Measurements from ENCODE around the gene PRKAA2.

Gene PRKAA2

GRCh38 chr1:56728964-56729363 lies 83.8 kb downstream of the PRKAA2 start (continued):
- TF ChIP-seq ZBTB21 (tag by site-specific recombination; IDR thresholded peaks at IDR 0.05), result no peak
- no peak for TF ChIP-seq ZNF600 (tag by site-specific recombination; IDR thresholded peaks at IDR 0.05)
- TF ChIP-seq ZNF645 (tag by site-specific recombination; IDR thresholded peaks at IDR 0.05), result no peak
- TF ChIP-seq ZFP69B (tag by site-specific recombination; IDR thresholded peaks at IDR 0.05), result no peak
- TF ChIP-seq KLF10 (tag by site-specific recombination; IDR thresholded peaks at IDR 0.05), result no peak
- TF ChIP-seq ZNF398 (tag by site-specific recombination; IDR thresholded peaks at IDR 0.05), result no peak

- Histone ChIP-seq H3K4me3 (ENCODE audit: low read depth, low read length) (no peak overlapping the region), H3K4me1 (ENCODE audit: control insufficient read depth, insufficient read depth, low read length) (no peaks in the 10 kb centered on the region), H3K27ac (ENCODE audit: extremely low read depth, low read depth, low read length) (no peak overlapping the region), H3K36me3 (ENCODE audit: control insufficient read depth in 2 of 2, insufficient read depth in 1 of 2, low read length in 2 of 2) (no peaks in the 10 kb centered on the region), H3K9me3 (ENCODE audit: control insufficient read depth, insufficient read depth, low read depth, low read length) (no peaks in the 10 kb centered on the region)
- ChIA-PET CTCF (interaction anchor here (0.7 kb wide), 1 partner anchor 58 kb away, joined by 3 read pairs; no protein-coding TSS in a partner anchor), POLR2A (no interaction called here)
- TF ChIP-seq ZNF629 (tag by site-specific recombination; IDR thresholded peaks at IDR 0.05) (no peak), PBX3 (CRISPR knock-in tag; IDR thresholded peaks at IDR 0.05) (no peak), ELK4 (IDR thresholded peaks at IDR 0.05; ENCODE audit: borderline replicate concordance, low read depth, low read length) (0 out of 2 replicates have a peak, but pooled peaks have one; percentile 32), ZNF621 (tag by site-specific recombination; IDR thresholded peaks at IDR 0.05) (no peak)
These were observed 100.1 kb downstream of the PRKAA2 start for GRCh38 chr1:56745231-56745630.

DNA sequence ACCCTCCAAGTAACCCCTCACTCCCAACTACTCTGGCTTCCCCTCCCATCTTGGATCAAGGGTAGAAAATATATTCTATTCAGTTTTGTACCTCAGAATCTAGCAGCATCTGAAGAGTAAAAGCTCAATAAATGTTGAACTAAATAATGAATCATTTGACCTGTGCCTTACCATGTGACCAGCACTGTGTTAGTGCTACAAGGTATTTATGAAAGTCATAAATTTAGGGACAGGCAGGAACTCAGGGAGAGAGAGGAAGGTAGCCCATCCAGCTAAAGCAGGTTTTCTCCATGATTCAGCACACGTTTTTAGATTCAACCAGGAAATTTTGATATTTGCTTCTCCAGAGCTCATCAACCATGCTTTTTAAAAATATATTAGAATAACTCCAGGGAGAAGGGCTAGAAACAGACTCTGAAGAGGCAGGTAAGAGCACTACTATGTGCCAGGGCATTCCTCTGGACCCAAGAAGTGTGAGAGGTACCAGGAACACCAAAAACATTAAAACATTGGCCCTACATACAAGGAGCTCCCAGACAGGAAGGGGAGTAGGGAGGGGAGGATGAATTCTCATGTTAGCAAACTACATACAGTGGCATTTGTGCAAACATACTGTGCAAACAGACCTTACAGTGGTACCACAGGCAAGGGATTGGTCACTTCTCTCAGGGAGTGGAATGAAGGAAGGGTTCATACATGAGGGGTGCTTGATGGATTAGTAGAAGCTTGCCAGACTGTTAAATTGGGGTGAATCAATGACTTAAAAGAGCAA lies 109.8 kb downstream of the PRKAA2 start:
- Histone ChIP-seq H3K36me3 (ENCODE audit: control insufficient read depth in 2 of 2, insufficient read depth in 1 of 2, low read length in 2 of 2) (no peaks in the 10 kb centered on the region), H3K4me3 (ENCODE audit: low read depth, low read length) (no peak overlapping the region), H3K4me1 (ENCODE audit: control insufficient read depth, insufficient read depth, low read length) (no peaks in the 10 kb centered on the region), H3K27ac (ENCODE audit: extremely low read depth, low read depth, low read length) (no peak overlapping the region), H3K9me3 (ENCODE audit: control insufficient read depth, insufficient read depth, low read depth, low read length) (no peaks in the 10 kb centered on the region)
- ChIA-PET CTCF (interaction anchor here (0.6 kb wide), 1 partner anchor 66 kb away, joined by 4 read pairs; no protein-coding TSS in a partner anchor), POLR2A (no interaction called here)
- TF ChIP-seq, protein P1, sequence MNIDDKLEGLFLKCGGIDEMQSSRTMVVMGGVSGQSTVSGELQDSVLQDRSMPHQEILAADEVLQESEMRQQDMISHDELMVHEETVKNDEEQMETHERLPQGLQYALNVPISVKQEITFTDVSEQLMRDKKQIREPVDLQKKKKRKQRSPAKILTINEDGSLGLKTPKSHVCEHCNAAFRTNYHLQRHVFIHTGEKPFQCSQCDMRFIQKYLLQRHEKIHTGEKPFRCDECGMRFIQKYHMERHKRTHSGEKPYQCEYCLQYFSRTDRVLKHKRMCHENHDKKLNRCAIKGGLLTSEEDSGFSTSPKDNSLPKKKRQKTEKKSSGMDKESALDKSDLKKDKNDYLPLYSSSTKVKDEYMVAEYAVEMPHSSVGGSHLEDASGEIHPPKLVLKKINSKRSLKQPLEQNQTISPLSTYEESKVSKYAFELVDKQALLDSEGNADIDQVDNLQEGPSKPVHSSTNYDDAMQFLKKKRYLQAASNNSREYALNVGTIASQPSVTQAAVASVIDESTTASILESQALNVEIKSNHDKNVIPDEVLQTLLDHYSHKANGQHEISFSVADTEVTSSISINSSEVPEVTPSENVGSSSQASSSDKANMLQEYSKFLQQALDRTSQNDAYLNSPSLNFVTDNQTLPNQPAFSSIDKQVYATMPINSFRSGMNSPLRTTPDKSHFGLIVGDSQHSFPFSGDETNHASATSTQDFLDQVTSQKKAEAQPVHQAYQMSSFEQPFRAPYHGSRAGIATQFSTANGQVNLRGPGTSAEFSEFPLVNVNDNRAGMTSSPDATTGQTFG (tag by site-specific recombination; IDR thresholded peaks at IDR 0.05; ENCODE audit: borderline replicate concordance), result no peak
- no peak for TF ChIP-seq ZNF133 (tag by site-specific recombination; IDR thresholded peaks at IDR 0.05)
- TF ChIP-seq ELK4 (IDR thresholded peaks at IDR 0.05; ENCODE audit: borderline replicate concordance, low read depth, low read length), result no peak
- no peak for TF ChIP-seq WT1 (tag by site-specific recombination; IDR thresholded peaks at IDR 0.05)
- no peak for TF ChIP-seq ZNF837 (tag by site-specific recombination; IDR thresholded peaks at IDR 0.05)
- no peak for TF ChIP-seq ZNF624 (tag by site-specific recombination; IDR thresholded peaks at IDR 0.05)
- no peak for TF ChIP-seq ZNF707 (tag by site-specific recombination; IDR thresholded peaks at IDR 0.05)
- TF ChIP-seq TRIM28 (IDR thresholded peaks at IDR 0.05; ENCODE audit: borderline replicate concordance, low read length), result no peak
- no peak for TF ChIP-seq ZNF112 (tag by site-specific recombination; IDR thresholded peaks at IDR 0.05)
- no peak for TF ChIP-seq ZNF692 (tag by site-specific recombination; IDR thresholded peaks at IDR 0.05)
